Measurements from ENCODE around the gene TBC1D5.

DNA sequence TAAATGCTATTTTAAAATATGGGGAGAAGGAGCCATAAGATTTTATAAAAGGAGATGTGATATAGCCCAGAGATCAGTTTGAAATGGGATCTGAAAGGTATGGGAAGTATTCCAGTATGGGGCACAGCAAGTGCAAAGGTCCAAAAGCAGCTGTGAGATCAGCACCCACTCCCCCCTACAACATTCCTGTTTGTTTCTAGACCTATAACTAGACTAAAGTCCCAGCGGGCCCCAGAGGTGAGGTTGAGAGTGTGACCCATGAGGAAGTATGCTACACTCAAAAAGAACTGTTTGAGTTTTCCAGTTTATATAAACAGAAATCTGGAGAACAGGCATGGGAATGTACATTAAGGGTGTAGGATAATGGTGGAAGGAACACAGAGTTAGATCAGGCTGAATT lies 152.5 kb downstream of the TBC1D5 start:
- TF ChIP-seq ZNF565 (CRISPR knock-in tag; conservative IDR thresholded peaks at IDR 0.05; ENCODE audit: low read depth) (no peak), PATZ1 (CRISPR knock-in tag; IDR thresholded peaks at IDR 0.05; ENCODE audit: borderline replicate concordance) (no peak), ZFP30 (CRISPR knock-in tag; IDR thresholded peaks at IDR 0.05) (no peak)

Measured in SK-N-SH treated with all-trans-retinoic acid at 6 μM for 48 hours (cell line).